ENCODE data around the gene ZNF398.

Gene ZNF398

GRCh38 chr7:149195180-149196150 lies 48.2 kb downstream of the ZNF398 start, which contains the start of gene ZNF282:
TSS of gene ZNF282 (plus strand) at chr7:149195546. CDS start at chr7:149195590, 44 bp downstream.
- H3K4me3 ChIP-seq (replicated peaks; ENCODE audit: low read depth, low read length): peak within 1 kb of the TSS; percentile 56
- TF ChIP-seq CTCF (IDR thresholded peaks at IDR 0.05; ENCODE audit: low read depth, low read length, missing control alignments): peak; percentile 57
- DNase-seq (ENCODE audit: extremely low read depth, low read depth): peak; percentile 55

GRCh38 chr7:149196151-149196704 lies 49.0 kb downstream of the ZNF398 start:
- no peak for TF ChIP-seq CTCF (IDR thresholded peaks at IDR 0.05; ENCODE audit: low read depth, low read length, missing control alignments)
- peak overlapping the region; percentile 56 for H3K4me3 ChIP-seq (replicated peaks; ENCODE audit: low read depth, low read length)
- DNase-seq (ENCODE audit: extremely low read depth, low read depth): no peak

GRCh38 chr7:149196705-149197171 lies 49.5 kb downstream of the ZNF398 start:
- DNase-seq (ENCODE audit: extremely low read depth, low read depth): no peak
- peak overlapping the region; percentile 56 for H3K4me3 ChIP-seq (replicated peaks; ENCODE audit: low read depth, low read length)
- no peak for TF ChIP-seq CTCF (IDR thresholded peaks at IDR 0.05; ENCODE audit: low read depth, low read length, missing control alignments)

GRCh38 chr7:149197675-149198074 lies 50.4 kb downstream of the ZNF398 start:
- TF ChIP-seq CTCF (IDR thresholded peaks at IDR 0.05; ENCODE audit: low read depth, low read length, missing control alignments): no peak
- no peak for DNase-seq (ENCODE audit: extremely low read depth, low read depth)
- no peak overlapping the region for H3K4me3 ChIP-seq (replicated peaks; ENCODE audit: low read depth, low read length)

GRCh38 chr7:149198161-149198816 lies 51.0 kb downstream of the ZNF398 start:
- no peak for DNase-seq (ENCODE audit: extremely low read depth, low read depth)
- TF ChIP-seq CTCF (IDR thresholded peaks at IDR 0.05; ENCODE audit: low read depth, low read length, missing control alignments): no peak
- H3K4me3 ChIP-seq (replicated peaks; ENCODE audit: low read depth, low read length): no peak overlapping the region

- H3K4me3 ChIP-seq (replicated peaks; ENCODE audit: low read depth, low read length): no peak overlapping the region
- TF ChIP-seq CTCF (IDR thresholded peaks at IDR 0.05; ENCODE audit: low read depth, low read length, missing control alignments): no peak
- DNase-seq (ENCODE audit: extremely low read depth, low read depth): no peak
Measured at GRCh38 chr7:149199234-149199995, 52.2 kb downstream of the ZNF398 start.
